HPDE6-E6E7 (cell line): ENCODE data around the gene SMIM38.

Experiments
- DNase-seq: peaks from one replicate; pipeline ENCODE4 v3.0.0; 2011; ENCODE audit warnings: missing footprints; ENCODE audit errors: extremely low spot score

The SMIM38 gene

DNA sequence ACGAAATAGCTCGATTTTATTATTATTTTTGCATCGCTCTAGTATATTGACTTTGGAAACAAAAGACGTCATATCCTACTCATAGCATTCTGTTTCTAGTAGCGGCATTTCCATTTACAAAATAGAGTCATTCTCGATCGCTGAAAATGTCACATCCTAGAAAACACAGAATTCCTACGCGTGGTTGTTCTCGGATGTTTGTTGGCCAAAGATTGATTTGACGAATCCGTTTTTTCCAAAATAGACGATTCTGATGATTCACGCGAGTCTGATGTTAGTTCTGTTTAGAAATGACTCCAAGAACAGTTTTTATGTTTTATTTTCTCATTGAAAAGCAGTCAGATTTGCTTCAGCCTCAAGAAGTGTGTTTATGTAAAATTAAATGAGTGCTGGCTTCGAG lies 47.6 kb downstream of the SMIM38 start:
- no peak for DNase-seq

DNA sequence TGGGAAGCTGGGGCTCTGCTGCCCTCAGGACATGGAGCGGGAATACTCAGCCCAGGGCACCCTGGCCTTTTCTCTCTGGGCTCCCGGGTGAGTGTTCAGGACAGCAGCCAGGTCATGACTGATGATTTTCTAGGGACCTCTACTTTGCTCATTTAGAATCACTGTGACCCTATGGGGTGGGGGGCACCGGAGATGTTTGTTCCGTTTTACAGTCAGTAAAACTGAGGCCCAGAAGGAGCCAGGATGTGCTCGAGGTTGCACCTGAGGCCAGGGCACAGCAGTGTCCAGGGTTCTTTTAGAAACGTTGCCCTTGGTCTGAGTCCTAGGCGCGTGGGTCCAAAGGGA lies 48.1 kb downstream of the SMIM38 start:
- no peak for DNase-seq

DNA sequence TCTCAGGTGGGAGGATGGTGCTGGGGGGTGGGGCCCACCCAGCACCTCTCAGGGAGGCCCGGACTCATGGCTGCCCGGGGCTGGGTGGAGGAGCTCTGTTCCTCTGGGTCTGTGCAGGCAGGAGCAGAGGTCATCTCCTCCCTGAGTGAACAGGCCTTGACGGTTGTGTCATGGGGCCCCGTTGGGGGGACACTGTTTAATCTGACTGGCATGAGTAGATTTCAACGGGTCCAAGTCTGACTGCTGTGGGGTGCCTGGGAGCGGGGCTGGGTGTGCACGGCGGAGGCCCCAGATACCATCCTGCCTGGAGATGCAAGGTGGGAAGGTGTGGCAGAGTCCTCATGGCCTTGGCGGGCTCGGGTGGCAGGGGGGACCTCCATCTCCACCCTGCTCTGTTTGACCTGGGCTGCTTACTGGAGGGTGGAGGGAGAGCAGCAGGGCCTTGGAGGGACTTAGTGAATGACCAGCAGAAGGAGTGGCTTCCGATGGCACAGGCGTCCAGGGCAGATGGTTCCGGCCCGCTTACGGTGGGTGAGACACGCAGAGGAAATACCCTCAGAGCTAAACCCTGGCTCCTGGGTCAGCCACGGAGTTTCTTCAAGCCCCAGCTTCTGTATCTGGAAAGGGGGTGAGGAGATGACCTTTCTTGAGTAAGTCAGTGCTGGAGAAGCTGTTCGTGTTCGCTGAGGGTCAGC lies 48.7 kb downstream of the SMIM38 start:
- no peak for DNase-seq

DNA sequence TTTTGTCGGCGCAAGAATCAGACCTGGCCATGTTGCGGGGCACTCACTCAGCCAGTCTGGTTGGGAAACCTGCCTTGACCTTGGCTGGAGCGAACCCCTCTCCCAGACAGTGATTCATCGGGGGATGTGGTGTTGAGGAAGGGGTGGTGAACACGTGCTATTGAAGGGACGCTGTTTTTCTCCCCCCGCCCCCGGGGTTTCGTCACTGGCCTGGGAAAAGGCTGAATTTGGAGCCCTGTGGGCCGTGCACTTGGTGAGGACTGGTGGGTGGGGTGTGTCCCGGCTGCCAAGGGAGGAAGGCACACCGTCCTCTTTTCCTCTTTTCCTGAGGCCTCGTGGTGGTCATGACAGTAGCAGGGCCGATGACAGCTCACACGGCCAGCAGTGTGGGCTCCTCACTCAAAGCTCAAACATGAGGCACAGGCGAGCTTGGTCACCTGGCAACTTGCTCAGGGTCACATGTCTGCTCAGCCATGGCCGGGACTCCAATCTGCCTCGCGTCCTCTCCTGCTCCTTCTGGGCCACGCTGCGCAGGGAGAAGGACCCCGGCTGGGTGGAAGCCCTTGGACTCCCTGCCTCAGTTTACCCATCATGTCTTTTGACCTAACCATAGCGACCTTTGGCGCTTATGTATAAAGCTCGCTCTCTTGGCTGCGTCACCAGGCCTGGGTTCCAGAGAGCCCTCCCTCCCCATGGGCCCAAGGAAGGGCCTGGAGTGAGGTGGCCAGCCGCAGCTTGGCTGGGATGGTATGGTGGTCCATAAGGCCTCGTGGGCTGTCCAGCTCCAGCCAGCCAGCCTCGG lies 49.4 kb downstream of the SMIM38 start:
- DNase-seq = no peak
